ENCODE results near the gene OGDHL.
A peak's percentile ranks its signal among the peaks of the same experiment; 100 is the strongest.
"Not testable (repeated sequence)": the region's sequence is repeated elsewhere in the genome, so short reads cannot be mapped to it uniquely, and the experiment has no call there.

OGDHL gene

GRCh38 chr10:49761789-49762565, at the start of gene OGDHL:
Gene OGDHL (minus strand): TSS chr10:49762323. CDS start chr10:49758592, 3,731 bp downstream.
- peak; percentile 34 to 58 for ATAC-seq

GRCh38 chr10:49803988-49804387, 41.9 kb upstream of the OGDHL start:
- ATAC-seq: no peak

GRCh38 chr10:49798275-49798674, 36.2 kb upstream of the OGDHL start:
- no peak for ATAC-seq

- ATAC-seq: no peak
These were observed 29.0 kb upstream of the OGDHL start for GRCh38 chr10:49791100-49791499.

GRCh38 chr10:49784681-49785080, 22.6 kb upstream of the OGDHL start:
- ATAC-seq: no peak

- no peak for ATAC-seq
These were observed 21.5 kb upstream of the OGDHL start for GRCh38 chr10:49783645-49784044.

- ATAC-seq: no peak
These were observed 19.1 kb upstream of the OGDHL start for GRCh38 chr10:49781247-49781646.

DNA sequence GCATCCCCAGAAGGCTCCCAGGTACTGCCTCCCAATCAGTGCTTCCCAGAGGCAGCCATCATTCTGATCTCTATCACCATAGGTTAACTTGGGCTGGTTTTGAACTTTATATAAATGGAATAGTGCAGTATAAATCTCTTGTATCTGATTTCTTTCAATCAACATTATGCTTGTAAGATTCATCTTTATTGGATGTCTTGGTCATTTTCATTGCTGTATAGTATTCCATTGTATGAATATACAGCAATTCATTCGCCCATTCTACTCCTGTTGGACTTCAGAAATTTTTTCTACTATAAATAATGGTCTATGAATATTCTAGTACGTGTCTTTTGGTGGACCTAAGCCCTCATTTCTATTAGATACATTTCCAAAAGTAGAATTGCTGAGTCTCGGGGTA, 16.1 kb upstream of the OGDHL start:
- no peak for ATAC-seq

DNA sequence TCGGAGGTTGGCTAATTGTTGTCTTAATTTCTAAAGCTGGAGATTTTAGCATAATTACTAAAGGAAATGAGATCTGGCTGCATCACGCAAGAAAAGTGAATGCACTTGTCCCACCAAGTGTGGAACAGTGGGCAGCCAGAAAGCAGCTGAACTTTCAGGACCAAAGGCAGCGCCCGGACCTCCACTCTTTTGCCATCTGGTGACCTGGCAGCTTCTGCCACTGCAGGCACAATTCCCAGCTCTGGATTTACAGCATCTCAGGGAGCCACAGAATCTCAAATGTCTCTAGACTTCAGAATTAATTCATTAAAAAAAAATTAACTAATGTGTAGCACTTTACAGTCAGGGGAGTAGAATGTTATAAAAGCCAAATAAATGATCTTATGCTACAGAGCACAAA, 14.7 kb upstream of the OGDHL start:
- no peak for ATAC-seq

GRCh38 chr10:49775014-49775413, 12.9 kb upstream of the OGDHL start:
- no peak for ATAC-seq

- not testable (repeated sequence) for ATAC-seq
These were observed 10.8 kb upstream of the OGDHL start for GRCh38 chr10:49772944-49773343.

DNA sequence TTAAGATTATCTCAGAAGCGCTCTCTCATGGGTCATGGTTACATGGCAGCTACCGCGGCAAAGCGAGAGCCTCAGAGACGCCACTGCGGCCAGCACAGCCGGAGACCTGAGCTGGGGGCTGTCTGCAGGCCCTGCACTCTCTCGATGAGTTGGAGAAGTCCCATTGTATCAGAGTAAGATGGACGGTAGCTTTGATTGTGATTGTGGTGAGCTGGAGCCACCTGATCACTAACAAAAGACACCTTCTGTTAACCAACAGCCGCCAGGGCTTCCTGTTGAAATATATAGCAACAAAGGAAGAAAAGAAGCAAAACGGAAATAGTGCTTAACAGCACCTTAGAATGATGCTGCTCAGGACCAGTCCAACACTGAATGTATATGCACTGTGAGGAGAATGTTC, 8.9 kb upstream of the OGDHL start:
- not testable (repeated sequence) for ATAC-seq

DNA sequence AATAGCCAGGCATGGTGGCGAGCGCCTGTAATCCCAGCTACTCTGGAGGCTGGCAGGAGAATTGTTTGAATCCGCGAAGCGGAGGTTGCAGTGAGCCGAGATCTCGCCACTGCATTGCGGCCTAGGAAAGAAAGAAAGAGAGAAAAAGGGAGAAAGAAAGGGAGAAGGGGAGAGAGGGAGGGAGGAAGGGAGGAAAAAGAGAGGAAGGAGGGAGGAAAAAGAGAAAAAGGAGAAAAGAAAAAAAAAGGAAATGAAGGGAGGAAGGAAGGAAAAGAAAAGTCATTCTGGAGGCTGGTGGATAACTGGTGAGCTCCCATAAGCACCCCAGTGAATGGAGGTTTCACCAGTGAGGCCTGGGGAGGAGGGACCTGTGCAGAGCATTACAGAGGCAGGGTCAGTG, 7.6 kb upstream of the OGDHL start:
- no peak for ATAC-seq

GRCh38 chr10:49768731-49769130, 6.6 kb upstream of the OGDHL start:
- ATAC-seq: no peak

GRCh38 chr10:49768329-49768728, 6.2 kb upstream of the OGDHL start:
- ATAC-seq: no peak

DNA sequence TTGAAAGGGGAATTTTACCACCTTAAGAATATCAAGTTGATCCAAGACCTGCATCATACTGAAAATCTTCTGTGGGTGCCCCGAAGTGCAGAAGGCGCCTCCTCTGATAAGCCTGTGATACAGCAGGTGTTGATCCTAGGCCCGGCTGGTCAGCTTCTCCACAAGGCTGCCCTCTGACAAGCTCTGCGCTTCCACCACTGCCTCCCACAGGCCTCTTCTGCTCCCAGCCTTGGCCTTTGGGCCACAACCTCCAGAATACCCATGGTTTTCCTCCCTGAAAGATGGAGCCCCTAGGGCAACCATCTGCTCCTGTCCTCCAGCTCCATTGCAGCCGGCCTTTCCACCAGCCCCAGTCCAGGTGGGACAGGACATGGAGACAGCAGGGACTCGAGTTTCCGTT, 5.6 kb upstream of the OGDHL start:
- no peak for ATAC-seq

DNA sequence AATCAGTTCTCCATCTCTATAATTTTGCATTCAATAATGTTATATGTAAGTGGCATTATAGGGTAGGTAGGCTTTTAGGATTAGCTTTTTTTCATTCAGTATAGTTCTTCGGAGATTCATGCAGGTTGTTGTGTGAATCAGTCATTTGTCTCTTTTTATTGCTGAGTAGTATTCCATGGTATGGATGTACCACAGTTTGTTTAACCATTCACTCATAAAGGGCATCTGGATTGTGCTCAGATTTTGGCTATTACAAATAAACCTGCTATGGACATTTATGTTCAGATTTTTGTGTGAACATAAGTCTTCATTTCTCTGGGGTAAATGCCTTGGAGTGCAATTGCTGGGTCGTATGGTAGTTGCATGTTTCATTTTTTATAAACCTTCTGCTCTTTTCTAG, 4.4 kb upstream of the OGDHL start:
- no peak for ATAC-seq

DNA sequence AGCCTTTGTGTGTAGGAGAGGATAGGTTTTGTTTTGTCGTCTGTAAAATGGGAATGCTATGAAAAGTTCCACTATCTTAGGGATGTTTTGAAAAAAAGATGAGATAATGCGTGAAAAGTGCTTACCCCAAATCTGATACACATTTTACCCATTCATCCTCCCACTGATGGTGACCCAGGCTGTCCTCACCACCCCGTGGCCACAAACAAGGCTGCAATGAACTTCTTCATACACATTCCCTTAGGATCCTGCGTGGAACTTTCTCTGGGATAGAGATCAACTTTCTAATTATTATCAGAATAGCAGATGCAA, 399 bp upstream of the OGDHL start:
- no peak for ATAC-seq

DNA sequence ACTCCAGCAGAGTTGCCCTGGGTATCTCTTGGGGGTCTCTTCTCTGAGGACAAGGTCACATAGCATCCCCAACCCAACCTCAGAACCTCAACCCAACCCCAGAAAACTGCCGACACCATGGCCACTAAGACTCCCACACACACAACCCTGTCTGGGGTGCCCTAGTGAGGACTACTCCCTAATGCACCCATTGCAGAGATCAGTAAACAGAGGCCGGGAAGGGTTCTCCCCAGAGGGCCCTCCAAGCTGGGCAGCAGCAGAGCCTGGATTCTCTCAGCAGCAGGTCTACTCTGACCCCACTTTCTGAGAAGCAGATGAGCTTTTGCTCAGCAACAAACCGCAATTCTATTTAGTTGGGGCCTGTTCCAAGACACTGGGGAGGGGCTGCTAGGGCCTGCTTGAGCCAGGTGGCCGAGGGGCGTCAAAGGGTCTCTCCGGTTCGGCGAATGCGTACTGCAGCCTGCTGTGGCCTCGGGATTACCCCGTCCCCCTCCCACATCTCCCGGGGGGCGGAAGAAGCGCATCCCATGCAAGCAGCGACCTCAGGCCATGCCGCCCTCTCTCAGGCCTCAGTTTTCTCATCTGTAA, 828 bp downstream of the OGDHL start:
- no peak for ATAC-seq

GRCh38 chr10:49760789-49761188, 1.3 kb downstream of the OGDHL start:
- no peak for ATAC-seq

- no peak for ATAC-seq
These were observed 2.2 kb downstream of the OGDHL start for GRCh38 chr10:49759787-49760551.

- no peak for ATAC-seq
These were observed 3.7 kb downstream of the OGDHL start for GRCh38 chr10:49758249-49758930.

DNA sequence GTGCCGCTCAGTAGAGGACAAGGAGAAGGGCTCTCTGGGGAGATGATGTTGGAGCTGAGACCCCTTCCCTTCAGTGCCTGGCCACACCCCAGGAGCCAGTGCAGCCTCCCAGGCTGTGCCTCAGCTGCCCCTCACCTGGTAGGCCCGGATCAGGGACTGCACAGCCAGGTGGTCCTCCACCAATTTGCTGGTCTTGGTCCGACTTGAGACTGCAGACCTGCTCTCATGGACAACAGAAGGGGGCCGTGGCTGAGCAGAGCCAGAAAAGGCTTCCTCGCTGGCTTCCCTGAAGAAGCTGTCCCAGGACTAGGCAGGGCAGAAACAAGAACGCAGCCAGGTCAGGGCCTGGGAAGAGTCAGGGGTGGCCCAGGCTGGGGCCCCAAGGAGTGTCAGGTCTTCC, 5.5 kb downstream of the OGDHL start:
- ATAC-seq: no peak

- no peak for ATAC-seq
These were observed 6.1 kb downstream of the OGDHL start for GRCh38 chr10:49756031-49756430.

Data from activated CD4-positive, CD25-positive, alpha-beta regulatory T cell treated with anti-CD3 and anti-CD28 coated beads, Interleukin-2, amount 50 U/mL, for 24 hours (primary cell).